ENCODE measurements around the gene DEFB127. TPM values are rescaled to one million over a fixed set of nuclear protein-coding genes. Genes with fewer than 3 reads are reported as not detected.
"Not testable (repeated sequence)": the region's sequence is repeated elsewhere in the genome, so short reads cannot be mapped to it uniquely, and the experiment has no call there.

The DEFB127 gene
- polyA plus RNA-seq (ENCODE audit: insufficient read length in 12 of 12) = not detected
- long read RNA-seq, donor 1 = 0 reads
- long read RNA-seq, donor 2 = 0 reads
- long read RNA-seq, donor 3 = 0 reads
- long read RNA-seq, donor 4 = 0 reads
- long read RNA-seq, donor 5 = 0 reads
- long read RNA-seq, donor 6 = 0 reads
- long read RNA-seq, donor 7 = 0 reads
- long read RNA-seq, donor 8 = 0 reads
- long read RNA-seq, donor 9 = 0 reads
- long read RNA-seq, donor 10 = 0 reads
- long read RNA-seq, donor 11 = 0 reads

- no peak for DNase-seq
Measured at GRCh38 chr20:157154-157553, at the start of gene DEFB127. Gene DEFB127, plus strand, starts transcription at chr20:157454. Its CDS starts 91 bp downstream, at chr20:157545.

GRCh38 chr20:112396-112795 is 44.9 kb upstream of the DEFB127 start:
- no peak for DNase-seq

GRCh38 chr20:117518-117917 is 39.7 kb upstream of the DEFB127 start:
- no peak for DNase-seq

- not testable (repeated sequence) for DNase-seq
Measured at GRCh38 chr20:129786-130323, 27.4 kb upstream of the DEFB127 start.

- DNase-seq = no peak
Measured at GRCh38 chr20:137668-138490, 19.4 kb upstream of the DEFB127 start.

GRCh38 chr20:142290-142689 is 15.0 kb upstream of the DEFB127 start, which contains the start of gene DEFB126:
Gene DEFB126, plus strand, starts transcription at chr20:142590. Its CDS starts 39 bp downstream, at chr20:142629.
- DNase-seq = no peak

- no peak for DNase-seq
Measured at GRCh38 chr20:145877-146276, 11.4 kb upstream of the DEFB127 start.

GRCh38 chr20:152131-152530 is 5.1 kb upstream of the DEFB127 start:
- DNase-seq = no peak

GRCh38 chr20:164618-165017 is 7.4 kb downstream of the DEFB127 start:
- DNase-seq = no peak

- DNase-seq = no peak
Measured at GRCh38 chr20:168876-169275, 11.6 kb downstream of the DEFB127 start.

- DNase-seq = no peak
Measured at GRCh38 chr20:184288-184687, 27.0 kb downstream of the DEFB127 start.

- no peak for DNase-seq
Measured at GRCh38 chr20:187733-188132, 30.5 kb downstream of the DEFB127 start.

- DNase-seq = no peak
Measured at GRCh38 chr20:189611-190010, 32.4 kb downstream of the DEFB127 start, which contains the start of gene DEFB128. Gene DEFB128, minus strand, starts transcription at chr20:189711. Its CDS starts 88 bp downstream, at chr20:189623.

GRCh38 chr20:198225-198624 is 41.0 kb downstream of the DEFB127 start:
- DNase-seq = no peak

- no peak for DNase-seq
Measured at GRCh38 chr20:199996-200395, 42.7 kb downstream of the DEFB127 start.

- not testable (repeated sequence) for DNase-seq
Measured at GRCh38 chr20:203630-204029, 46.4 kb downstream of the DEFB127 start.

Other genes starting within 250 kb of the DEFB127 start
- gene DEFB125, start 69.8 kb upstream of the DEFB127 start, polyA plus RNA-seq (ENCODE audit: insufficient read length in 12 of 12) = not detected
- gene DEFB126, start 14.9 kb upstream of the DEFB127 start, polyA plus RNA-seq (ENCODE audit: insufficient read length in 12 of 12) = not detected
- gene DEFB128, start 32.3 kb downstream of the DEFB127 start, polyA plus RNA-seq (ENCODE audit: insufficient read length in 12 of 12) = not detected
- gene DEFB129, start 69.8 kb downstream of the DEFB127 start, polyA plus RNA-seq (ENCODE audit: insufficient read length in 12 of 12) = not detected
- gene DEFB132, start 100.3 kb downstream of the DEFB127 start, polyA plus RNA-seq (ENCODE audit: insufficient read length in 12 of 12) = not detected
- 10 to 100 TPM in 8 of 12 donors, 1 to 10 TPM in 3, not detected in 1; 8.2 to 18.4 (median 11.2) TPM for gene C20orf96, start 133.3 kb downstream of the DEFB127 start, polyA plus RNA-seq (ENCODE audit: insufficient read length in 12 of 12)
- gene ZCCHC3, start 140.1 kb downstream of the DEFB127 start, polyA plus RNA-seq (ENCODE audit: insufficient read length in 12 of 12) = 10 to 100 TPM in 11 of 12 donors, not detected in 1; 24.3 to 37.8 (median 28.0) TPM
- 100 to 1,000 TPM in 1 of 12 donors, 10 to 100 TPM in 11; 15.4 to 181 (median 19.8) TPM for gene SOX12, start 168.1 kb downstream of the DEFB127 start, polyA plus RNA-seq (ENCODE audit: insufficient read length in 12 of 12)
- gene NRSN2, start 189.7 kb downstream of the DEFB127 start, polyA plus RNA-seq (ENCODE audit: insufficient read length in 12 of 12) = 10 to 100 TPM in 11 of 12 donors, not detected in 1; 20.7 to 30.9 (median 24.9) TPM
- 1 to 10 TPM in 10 of 12 donors, not detected in 2; 2.1 to 4.0 (median 2.9) TPM for gene TRIB3, start 223.3 kb downstream of the DEFB127 start, polyA plus RNA-seq (ENCODE audit: insufficient read length in 12 of 12)